Pulmonary artery endothelial cell (primary cell): ENCODE data around the gene RASSF10. TPM values are rescaled to one million over a fixed set of nuclear protein-coding genes. Genes with fewer than 3 reads are reported as not detected.
"Not testable (repeated sequence)": the region's sequence is repeated elsewhere in the genome, so short reads cannot be mapped to it uniquely, and the experiment has no call there.

Experiments
- DNase-seq: peaks from one replicate; pipeline ENCODE4 v3.0.0-alpha.2; 2011; ENCODE audit warnings: low read depth, low spot score
- total RNA-seq: library from RNA; depleted of rRNA; stranded (reverse); fragments of >200 nt; gene quantifications from 2 replicates; pipeline ENCODE4 v1.2.3, GENCODE V29; 2014

The RASSF10 gene
- total RNA-seq, 1 donor from 2014 or later = 0.26 TPM

GRCh38 chr11:13019313-13019712 is 10.2 kb downstream of the RASSF10 start:
- no peak for DNase-seq

- no peak for DNase-seq
These were observed 14.3 kb downstream of the RASSF10 start for GRCh38 chr11:13023423-13023822.

GRCh38 chr11:13026722-13027121 is 17.6 kb downstream of the RASSF10 start:
- no peak for DNase-seq

GRCh38 chr11:13028322-13028721 is 19.2 kb downstream of the RASSF10 start:
- DNase-seq = no peak

GRCh38 chr11:13029872-13030271 is 20.8 kb downstream of the RASSF10 start:
- no peak for DNase-seq

GRCh38 chr11:13030857-13031256 is 21.7 kb downstream of the RASSF10 start:
- DNase-seq = no peak

GRCh38 chr11:13031349-13031748 is 22.2 kb downstream of the RASSF10 start:
- DNase-seq = no peak

- no peak for DNase-seq
These were observed 24.8 kb downstream of the RASSF10 start for GRCh38 chr11:13033760-13034533.

- no peak for DNase-seq
These were observed 26.6 kb downstream of the RASSF10 start for GRCh38 chr11:13035711-13036110.

- no peak for DNase-seq
These were observed 27.1 kb downstream of the RASSF10 start for GRCh38 chr11:13036235-13036634.

GRCh38 chr11:13038366-13038765 is 29.2 kb downstream of the RASSF10 start:
- DNase-seq = no peak

GRCh38 chr11:13039126-13039525 is 30.0 kb downstream of the RASSF10 start:
- no peak for DNase-seq

- DNase-seq = no peak
These were observed 31.9 kb downstream of the RASSF10 start for GRCh38 chr11:13040969-13041561.

- DNase-seq = no peak
These were observed 33.8 kb downstream of the RASSF10 start for GRCh38 chr11:13042873-13043342.

- no peak for DNase-seq
These were observed 35.0 kb downstream of the RASSF10 start for GRCh38 chr11:13043912-13044628.

GRCh38 chr11:13045089-13045488 is 36.0 kb downstream of the RASSF10 start:
- not testable (repeated sequence) for DNase-seq

GRCh38 chr11:13045734-13046133 is 36.6 kb downstream of the RASSF10 start:
- DNase-seq = no peak

GRCh38 chr11:13046637-13047570 is 37.8 kb downstream of the RASSF10 start:
- no peak for DNase-seq

- DNase-seq = no peak
These were observed 38.8 kb downstream of the RASSF10 start for GRCh38 chr11:13047884-13048283.

- no peak for DNase-seq
These were observed 42.1 kb downstream of the RASSF10 start for GRCh38 chr11:13051257-13051656.

GRCh38 chr11:13052130-13052571 is 43.0 kb downstream of the RASSF10 start:
- DNase-seq = no peak
